GM18909 (cell line): ENCODE measurements around the gene PTPN11.
A peak's percentile ranks its signal among the peaks of the same experiment; 100 is the strongest.
"Not testable (repeated sequence)": the region's sequence is repeated elsewhere in the genome, so short reads cannot be mapped to it uniquely, and the experiment has no call there.

ENCODE experiments used
- ATAC-seq: cut with Tn5 transposase; IDR thresholded peaks from one replicate; pipeline ENCODE4 v1.9.1; 2021; ENCODE audit warnings: mild to moderate bottlenecking; ENCODE audit not compliant: unreplicated experiment, poor library complexity

Gene PTPN11

DNA sequence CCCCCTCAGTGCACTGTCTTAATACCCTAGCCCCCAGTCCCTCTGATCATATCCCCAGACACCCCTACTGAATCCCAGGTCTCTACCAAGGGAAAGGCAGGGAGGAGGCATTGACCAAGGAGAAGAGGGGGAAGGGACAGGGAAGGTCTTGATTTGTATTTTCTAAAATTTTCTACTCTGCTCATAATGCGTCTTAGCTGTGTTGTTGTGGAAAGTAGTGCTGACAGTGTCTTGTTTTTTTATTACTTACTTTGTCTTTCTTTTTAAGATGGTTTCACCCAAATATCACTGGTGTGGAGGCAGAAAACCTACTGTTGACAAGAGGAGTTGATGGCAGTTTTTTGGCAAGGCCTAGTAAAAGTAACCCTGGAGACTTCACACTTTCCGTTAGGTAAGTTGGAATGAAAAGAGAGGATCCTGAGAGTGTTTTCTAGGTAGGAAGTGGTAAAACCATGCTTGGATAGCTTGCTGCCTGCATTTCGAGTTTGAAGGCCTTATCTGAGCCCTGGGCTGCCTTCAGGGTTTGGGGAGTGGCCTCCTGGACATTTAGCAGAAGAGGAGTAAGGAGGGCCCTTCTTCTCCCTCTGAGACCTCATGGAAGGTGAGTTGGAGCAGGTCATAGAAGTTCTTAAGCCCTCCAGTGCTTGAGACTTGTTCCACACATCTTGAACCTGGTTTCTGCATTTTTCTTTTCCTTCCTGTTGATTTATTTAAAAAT lies 27.4 kb downstream of the PTPN11 start:
- ATAC-seq, result no peak

DNA sequence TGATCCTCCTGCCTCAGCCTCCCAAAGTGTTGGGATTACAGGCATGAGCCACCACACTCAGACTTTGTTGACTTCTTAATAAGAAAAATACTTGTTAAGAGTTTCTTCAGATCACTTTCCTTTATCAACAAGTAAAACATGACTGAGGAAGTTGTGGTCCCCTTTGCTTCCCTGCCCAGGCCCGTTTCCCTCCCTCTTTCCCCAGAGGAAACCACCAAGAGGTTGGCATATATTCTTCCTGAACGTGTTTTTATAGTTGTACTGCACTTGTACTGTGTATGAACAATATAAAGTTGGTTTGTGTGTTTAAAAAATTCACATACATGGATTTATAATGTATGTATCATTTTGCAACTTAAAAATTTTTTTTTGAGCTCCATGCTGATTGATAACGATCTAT lies 28.4 kb downstream of the PTPN11 start:
- ATAC-seq, result no peak

DNA sequence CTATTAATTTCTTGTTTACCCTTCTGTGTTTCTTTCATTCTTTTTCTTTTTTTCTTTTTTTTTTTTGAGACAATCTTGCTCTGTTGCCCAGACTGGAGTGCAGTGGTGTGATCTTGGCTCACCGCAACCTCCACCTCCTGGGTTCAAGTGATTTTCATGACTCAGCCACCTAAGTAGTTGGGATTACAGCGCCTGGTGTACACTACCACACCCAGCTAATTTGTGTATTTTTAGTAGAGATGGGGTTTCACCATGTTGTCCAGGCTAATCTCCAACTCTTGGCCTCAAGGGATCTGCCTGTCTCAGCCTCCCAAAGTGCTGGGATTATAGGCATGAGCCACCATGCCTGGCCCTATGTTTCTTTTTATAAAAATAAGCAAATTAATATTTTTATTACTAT lies 29.4 kb downstream of the PTPN11 start:
- ATAC-seq, result not testable (repeated sequence)

DNA sequence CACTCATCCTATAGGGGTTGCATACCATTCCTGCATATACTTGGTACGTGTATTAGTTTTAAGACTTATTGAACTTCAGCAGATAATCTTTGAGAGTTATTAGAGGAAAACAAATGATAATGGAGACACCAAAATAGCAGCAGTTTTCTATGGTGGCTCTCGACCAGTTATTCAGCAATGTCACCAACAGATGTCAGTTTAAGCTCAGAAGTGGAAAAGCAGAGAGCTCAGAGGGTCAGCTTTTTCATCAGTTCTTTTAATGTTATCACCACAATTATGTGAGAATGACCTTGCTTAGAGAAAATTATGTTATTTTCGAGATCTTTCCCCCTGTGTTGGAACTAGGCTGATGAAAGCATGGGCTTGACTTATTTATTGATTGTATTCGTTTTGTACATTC lies 32.0 kb downstream of the PTPN11 start:
- ATAC-seq, result no peak

DNA sequence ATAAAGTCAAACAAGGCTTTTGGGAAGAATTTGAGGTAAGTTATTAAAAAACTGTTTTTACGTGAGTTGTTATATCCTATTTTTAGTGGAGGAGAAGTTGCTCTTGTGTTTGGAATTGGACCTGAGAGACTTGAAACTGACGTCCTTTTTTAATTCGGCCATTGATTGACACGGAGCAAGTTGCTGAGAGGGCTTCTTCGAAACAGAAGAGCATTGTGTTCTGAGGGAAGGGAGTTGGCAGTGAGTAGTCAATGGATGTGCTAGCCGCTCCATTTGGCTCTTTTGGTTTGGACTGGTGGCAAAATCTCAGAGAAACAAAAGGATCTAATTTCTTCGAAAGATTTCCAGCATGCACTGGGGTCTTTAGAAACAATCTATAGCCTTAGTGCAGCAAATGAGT lies 37.3 kb downstream of the PTPN11 start:
- no peak for ATAC-seq

DNA sequence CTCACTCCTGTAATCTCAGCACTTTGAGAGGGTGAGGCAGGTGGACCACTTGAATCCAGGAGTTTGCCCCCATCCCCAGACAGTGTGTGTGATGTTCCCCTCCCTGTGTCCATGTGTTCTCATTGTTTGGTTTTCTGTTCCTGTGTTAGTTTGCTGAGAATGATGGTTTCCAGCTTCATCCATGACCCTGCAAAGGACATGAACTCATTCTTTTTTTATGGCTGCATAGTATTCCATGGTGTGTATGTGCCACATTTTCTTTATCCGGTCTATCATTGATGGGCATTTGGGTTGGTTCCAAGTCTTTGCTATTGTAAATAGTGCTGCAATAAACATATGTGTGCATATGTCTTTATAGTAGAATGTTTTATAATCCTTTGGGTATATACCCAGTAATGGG lies 38.4 kb downstream of the PTPN11 start:
- not testable (repeated sequence) for ATAC-seq

DNA sequence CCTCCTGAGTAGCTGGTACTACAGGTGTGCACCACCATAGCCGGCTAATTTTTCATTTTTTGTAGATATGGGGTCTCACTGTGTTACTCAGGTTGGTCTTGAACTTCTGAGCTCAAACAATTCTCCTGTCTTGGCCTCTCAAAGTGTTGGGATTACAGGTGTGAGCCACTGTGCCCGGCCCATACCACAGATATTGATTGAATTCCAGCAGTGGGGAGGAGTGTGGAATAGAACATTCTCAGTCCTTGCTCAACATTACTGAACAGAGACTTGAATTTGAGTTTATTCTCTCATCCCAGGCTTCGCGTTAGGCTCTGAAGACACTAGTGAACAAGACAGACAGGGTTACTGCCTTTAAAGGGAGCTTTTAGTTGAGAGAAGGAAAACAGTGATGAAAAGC lies 39.6 kb downstream of the PTPN11 start:
- no peak for ATAC-seq

DNA sequence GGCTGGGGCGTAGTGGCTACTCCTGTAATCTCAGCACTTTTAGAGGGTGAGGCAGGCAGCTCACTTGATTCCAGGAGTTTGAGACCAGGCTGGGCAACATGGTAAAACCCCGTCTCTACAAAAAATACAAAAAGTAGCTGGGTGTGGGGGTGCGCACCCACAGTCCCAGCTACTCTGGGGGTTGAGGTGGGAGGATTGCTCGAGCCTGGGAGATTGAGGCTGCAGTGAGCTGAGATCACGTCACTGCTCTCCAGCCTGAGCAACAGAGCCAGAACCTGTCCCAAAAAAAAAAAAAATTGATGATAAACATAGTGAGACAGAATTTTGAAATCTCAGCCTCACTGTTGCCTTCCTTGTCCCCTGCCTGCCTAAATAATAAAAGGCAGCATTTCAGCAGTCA lies 40.0 kb downstream of the PTPN11 start:
- no peak for ATAC-seq

DNA sequence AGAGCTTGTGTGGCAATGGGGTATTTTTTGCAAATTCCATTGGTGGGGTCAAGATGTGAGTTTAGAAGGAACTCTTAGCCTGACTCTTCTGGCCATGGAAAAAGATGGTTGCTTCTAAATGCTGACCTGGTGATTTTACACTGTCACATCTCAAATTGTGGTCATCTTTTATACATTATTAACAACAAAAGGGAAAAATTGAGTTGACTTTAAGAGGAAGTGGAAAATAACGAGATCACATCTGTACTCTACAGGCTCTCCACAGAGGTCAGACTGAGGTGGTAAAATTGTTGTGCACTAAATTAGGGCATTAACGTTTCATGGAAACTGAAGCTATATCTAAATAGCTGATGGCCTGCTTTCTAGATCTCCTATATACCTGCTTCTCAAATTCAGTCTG lies 44.7 kb downstream of the PTPN11 start:
- ATAC-seq, result peak; percentile 63

DNA sequence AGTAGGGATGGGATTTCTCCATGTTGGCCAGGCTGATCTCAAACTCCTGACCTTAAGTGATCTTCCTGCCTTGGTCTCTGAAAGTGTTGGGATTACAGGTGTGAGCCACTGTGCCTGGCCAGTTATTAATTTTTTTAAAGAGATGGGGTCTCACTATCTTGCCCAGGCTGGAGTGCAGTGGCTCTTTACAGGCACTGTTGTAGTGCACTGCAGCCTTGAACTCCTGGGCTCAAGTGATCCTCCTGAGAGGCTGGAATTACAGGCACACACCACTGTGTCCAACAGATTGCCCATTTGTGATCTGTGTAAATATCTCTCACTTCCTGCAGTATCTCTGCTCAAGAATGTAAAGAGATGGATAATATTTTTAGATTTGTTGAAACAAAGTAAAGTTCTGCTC lies 45.9 kb downstream of the PTPN11 start:
- ATAC-seq, result no peak

DNA sequence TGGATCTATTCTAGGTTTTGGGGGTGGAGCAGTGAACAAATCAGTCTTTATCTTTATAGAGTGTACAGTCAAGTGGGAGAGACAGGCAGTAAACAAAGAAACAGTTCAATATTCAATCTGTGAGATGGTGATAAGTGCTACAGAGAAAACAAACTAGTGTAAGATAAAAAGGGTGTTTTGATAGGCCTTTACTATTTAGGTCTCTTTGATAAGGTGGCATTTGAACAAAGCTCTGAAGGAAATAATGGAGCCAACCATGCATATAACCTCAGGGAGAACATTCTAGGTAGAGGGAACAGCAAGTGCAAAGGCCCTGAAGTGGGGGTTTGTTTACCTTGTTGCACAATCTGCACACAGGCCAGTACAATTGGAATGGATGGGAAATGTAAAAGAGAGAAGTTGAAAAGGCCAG lies 47.3 kb downstream of the PTPN11 start:
- no peak for ATAC-seq

DNA sequence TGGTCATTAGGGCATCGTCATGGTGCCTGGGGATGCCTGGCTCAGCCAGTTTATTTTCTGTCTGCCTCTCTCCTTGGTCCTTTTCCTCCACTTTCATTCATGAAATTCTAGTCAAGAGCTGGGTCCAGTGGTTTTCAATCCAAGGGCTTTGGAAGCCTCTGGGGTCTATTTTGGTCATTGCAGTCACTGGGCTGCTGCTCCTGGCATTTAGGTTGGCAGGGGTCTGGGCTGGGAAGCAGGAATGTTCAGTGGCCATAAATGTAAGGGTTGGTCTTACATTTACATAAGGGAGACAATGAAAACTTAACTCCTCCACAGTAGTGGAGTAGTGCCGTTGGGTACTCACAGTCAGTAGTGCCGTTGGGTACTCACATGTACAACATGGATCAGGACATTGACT lies 48.1 kb downstream of the PTPN11 start:
- ATAC-seq, result no peak

DNA sequence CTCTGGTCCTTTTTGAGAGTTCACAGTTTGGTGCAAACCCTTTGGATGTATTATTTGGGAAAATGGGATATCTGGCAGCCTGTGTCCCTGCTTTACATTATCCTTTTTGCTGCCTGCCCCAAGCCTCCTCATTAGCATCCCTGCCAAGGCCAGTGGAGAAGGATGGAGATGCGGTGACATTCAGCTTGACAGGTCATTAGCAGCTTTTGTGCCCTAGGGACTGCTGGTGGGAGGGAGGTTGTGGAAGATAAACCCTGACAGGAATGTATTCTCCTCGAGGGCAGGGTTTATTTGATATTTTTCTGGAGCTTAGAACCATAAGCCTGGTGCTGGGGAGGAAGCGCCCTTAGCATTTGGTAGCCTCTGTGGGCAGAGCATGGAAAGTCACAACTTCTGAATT lies 49.3 kb downstream of the PTPN11 start:
- no peak for ATAC-seq

DNA sequence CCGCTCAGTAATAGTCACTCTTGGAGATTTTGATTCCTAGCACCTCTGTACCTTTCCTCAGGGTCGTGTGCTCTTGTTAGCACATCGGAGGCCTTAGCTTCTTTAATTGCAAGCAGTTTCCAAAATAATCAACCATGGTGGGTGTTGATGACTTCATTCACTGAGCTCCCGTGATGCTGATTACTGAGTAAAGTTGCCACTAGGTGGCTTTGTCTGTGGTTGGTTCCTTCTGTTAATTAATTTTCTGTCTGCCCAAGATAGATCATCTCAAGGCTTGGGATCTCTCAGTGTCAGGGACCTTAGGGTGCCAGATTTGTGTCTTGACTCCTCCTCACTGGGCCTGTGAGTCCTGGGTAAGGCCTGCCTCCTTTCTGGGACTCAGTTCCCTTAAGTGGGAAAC lies 54.3 kb downstream of the PTPN11 start:
- ATAC-seq, result no peak

DNA sequence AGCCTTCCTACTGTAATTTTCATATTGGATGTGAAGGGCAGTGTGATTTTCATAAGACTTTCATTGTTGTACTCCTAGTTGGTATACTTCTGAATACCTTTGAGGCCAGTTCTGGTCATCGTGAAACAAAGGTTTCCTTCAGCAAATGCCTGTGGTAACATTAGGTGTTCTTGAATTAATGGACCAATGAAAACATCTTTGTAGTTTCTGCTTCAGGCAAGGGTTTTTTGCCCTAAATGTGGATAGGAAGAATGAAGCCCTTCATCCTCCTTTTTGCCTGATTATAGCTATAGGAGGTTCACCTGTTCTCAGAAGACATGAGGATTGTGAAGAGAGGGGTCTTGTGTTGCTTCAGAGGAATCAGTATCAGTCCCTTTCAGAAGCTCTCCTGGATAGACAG lies 60.7 kb downstream of the PTPN11 start:
- ATAC-seq, result no peak

DNA sequence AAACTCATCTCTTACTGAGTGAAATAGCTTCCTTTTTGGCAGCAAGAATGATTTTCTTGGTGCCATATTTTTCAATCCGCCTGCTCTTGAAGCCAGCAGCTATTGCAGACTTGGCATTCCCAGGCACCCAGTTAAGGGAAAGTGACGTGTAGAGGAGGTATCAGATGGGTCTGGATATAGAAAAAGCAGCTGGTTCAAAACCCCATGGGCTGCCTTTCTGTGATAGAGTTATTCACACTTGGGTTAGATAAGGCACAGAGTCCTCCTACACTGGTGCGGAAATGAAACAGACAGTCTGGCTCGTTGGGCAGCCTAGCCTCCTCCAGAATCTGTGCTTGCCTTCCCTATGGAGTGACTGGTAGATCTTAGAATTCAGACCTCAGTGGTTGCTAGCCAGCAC lies 62.2 kb downstream of the PTPN11 start:
- no peak for ATAC-seq

DNA sequence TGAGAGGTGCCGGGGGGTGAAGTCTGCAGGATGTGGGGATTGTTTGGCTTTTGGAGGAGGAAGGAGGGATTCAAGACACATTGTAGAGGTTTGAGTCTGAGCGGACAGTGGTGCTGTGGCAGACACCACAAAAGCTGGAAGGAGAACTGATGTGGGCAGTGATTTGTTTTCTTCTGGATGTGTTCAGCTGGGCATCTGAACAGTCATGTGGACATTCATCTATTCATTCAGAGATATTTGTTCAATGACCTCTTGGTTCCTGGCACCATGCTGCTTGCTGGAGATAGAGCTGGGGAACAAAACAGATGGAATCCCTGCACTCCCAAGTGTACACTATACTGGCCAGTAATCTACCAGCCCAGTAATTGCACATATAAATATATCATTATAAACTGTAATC lies 64.0 kb downstream of the PTPN11 start:
- no peak for ATAC-seq

DNA sequence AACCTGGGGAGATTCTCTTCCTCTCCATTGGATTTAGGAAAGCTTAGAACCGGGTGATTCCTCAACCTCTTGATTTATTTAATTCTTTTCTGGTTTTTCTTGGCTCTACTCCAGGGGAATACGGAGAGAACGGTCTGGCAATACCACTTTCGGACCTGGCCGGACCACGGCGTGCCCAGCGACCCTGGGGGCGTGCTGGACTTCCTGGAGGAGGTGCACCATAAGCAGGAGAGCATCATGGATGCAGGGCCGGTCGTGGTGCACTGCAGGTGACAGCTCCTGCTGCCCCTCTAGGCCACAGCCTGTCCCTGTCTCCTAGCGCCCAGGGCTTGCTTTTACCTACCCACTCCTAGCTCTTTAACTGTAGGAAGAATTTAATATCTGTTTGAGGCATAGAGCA lies 67.6 kb downstream of the PTPN11 start:
- no peak for ATAC-seq

DNA sequence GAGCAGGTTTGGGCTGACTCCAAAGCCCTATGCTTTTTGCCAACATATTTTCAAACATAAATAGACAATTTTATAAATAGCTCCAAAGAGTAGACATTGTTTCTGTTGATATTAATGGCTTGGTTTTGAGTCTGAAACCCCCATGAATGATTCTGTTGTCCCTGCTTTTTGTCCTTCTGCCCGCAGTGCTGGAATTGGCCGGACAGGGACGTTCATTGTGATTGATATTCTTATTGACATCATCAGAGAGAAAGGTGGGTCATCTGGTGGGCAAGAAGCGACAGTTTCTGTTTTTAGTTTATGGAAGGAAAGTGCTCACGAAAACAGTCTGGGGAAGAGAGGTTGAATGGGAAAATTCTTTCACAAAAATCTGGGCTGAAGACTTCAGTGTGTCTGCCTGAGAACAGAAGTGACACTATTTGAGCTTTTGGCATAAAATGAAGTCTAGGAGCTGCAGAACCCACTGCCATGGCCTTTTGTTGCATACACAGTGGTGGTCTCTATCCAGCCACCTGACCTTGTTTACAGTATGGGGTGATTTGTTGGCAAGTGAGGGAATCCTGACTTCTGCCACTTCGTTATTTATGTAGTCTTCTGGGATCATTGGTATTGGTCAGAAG lies 69.6 kb downstream of the PTPN11 start:
- no peak for ATAC-seq

DNA sequence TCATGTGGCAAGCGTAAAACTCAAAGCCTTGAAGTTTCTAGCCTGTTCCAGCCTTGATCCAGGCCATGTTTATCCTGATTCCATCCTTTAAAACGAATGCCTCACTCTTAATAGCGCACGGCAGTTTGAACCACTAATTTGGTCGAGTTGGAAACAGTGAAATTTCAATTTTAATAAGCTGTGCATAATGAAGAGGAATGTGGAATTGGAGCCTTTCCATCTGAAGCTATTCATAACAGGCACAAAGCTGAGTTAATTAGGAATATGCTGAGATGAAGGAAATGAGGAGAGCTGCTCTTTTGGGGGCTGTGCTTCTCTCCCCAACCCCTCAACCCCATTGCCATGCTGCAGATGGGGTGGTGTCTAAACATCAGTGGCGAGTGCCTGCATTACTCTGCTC lies 70.7 kb downstream of the PTPN11 start:
- ATAC-seq, result no peak

DNA sequence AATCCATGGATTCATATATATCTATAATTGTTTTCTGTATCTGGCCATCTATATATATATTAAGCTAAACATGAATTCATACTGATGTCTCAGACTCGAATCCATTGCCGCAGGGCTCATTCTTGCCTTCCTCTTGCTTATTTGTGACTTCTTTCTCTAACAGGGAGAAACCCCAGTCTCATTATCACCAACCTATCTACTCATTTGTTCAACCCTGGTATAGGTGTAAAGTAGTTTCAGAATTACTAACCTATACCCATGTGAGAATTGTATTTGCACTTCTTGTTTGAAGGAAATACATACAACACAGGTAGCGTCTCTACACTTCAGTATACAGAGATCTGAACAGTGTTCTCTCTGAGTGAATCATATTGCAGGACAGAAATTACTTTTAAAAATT lies 77.7 kb downstream of the PTPN11 start:
- peak; percentile 61 for ATAC-seq

DNA sequence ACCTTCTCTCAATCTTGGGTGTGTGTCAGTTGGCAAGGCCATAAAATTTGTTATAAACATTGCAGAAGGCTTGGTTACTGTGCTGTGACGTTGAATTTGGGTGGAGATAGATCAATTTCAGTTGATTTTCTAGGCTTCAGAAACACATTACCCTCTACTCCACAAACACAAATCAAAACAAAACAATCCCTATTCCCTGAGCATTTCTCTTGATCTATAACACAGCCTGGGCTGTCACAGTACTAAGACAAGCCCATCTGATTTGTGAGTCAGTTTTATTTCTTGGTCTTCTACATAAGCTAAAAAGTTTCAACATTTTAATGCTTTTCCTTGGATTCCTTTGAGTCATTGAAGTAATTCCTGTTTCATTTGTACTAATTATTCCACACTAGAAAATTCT lies 79.8 kb downstream of the PTPN11 start:
- no peak for ATAC-seq
